ENCODE data around the gene WNT3A. TPM values are rescaled to one million over a fixed set of nuclear protein-coding genes. Genes with fewer than 3 reads are reported as not detected.
"Not testable (repeated sequence)": the region's sequence is repeated elsewhere in the genome, so short reads cannot be mapped to it uniquely, and the experiment has no call there.

Gene WNT3A
- total RNA-seq, 4 donors from 2014 or later = not detected

DNA sequence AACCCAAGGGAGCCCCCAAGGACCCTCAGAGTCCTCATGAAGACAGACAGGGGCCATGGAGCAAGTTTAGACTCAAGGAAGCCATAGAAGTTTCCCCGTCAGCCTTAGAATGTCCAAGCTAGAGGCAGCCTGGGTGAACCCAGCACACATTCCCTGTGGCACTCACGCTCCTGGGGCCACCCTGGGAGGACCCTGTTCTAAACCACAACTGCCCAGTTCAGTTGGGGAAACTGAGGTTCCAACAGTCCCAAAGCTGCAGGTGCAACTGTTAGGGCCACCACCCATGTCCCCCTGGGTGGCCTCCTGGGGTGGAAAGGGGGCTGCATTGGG is 9.3 kb downstream of the WNT3A start:
- no peaks in the 10 kb centered on the region for H3K4me1 ChIP-seq
- DNase-seq (ENCODE audit: extremely low spot score) = no peak
- 100% methylated on average over 1 of the region's 2 CpGs for WGBS
- H3K36me3 ChIP-seq = no peaks in the 10 kb centered on the region
- no peak overlapping the region for H3K27ac ChIP-seq (replicated peaks in 1 of 4)
- no peaks in the 10 kb centered on the region for H3K9me3 ChIP-seq
- H3K4me3 ChIP-seq = no peak overlapping the region
- TF ChIP-seq POLR2AphosphoS5 (IDR thresholded peaks at IDR 0.05) (no peak), POLR2A (IDR thresholded peaks at IDR 0.05; ENCODE audit: low read depth) (no peak)
- intact Hi-C loops (cut with DNase I) = no loop called here
- peaks cover 0 to 53% (median 0%) of the 10 kb centered on the region in 4 donors for H3K27me3 ChIP-seq

DNA sequence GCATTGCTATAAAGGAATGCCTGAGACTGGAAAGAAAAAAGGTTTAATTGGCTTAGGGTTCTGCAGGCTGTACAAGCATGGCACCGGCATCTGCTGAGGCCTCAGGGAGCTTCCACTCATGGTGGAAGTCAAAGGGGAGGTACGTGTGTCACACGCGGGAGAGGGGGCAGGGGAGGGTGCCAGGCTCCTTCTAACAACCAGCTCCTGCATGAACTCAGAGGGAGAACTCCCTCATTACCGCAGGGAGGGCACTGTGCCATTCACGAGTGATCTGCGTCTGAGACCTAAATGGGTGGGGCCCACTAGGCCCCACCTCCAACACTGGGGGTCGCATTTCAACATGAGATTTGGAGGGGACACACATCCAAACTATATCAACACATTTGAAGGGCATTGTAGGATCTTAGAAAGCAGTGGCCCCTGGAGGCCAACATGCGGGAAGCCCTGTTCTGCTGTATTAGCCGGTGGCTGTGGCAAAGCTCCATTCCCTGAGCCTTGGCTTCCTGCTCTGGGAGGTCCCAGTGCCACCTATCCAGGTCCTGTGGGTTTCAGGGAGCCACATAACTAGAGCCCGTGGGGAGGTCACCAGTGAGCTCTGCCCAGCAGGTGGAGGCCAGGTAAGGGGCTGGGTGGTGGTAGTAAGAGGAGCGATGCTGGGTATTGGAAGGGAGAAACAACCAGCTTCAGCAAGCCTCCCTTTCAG is 10.0 kb downstream of the WNT3A start:
- Histone ChIP-seq H3K36me3 (no peaks in the 10 kb centered on the region), H3K4me3 (no peak overlapping the region), H3K27me3 (peaks cover 0 to 48% (median 0%) of the 10 kb centered on the region in 4 donors), H3K4me1 (no peaks in the 10 kb centered on the region), H3K27ac (replicated peaks in 1 of 4) (no peak overlapping the region), H3K9me3 (no peaks in the 10 kb centered on the region)
- TF ChIP-seq POLR2A (IDR thresholded peaks at IDR 0.05; ENCODE audit: low read depth) (no peak), POLR2AphosphoS5 (IDR thresholded peaks at IDR 0.05) (no peak), EP300 (IDR thresholded peaks at IDR 0.05) (no peak)
- TF ChIP-seq, protein P1, sequence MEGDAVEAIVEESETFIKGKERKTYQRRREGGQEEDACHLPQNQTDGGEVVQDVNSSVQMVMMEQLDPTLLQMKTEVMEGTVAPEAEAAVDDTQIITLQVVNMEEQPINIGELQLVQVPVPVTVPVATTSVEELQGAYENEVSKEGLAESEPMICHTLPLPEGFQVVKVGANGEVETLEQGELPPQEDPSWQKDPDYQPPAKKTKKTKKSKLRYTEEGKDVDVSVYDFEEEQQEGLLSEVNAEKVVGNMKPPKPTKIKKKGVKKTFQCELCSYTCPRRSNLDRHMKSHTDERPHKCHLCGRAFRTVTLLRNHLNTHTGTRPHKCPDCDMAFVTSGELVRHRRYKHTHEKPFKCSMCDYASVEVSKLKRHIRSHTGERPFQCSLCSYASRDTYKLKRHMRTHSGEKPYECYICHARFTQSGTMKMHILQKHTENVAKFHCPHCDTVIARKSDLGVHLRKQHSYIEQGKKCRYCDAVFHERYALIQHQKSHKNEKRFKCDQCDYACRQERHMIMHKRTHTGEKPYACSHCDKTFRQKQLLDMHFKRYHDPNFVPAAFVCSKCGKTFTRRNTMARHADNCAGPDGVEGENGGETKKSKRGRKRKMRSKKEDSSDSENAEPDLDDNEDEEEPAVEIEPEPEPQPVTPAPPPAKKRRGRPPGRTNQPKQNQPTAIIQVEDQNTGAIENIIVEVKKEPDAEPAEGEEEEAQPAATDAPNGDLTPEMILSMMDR (IDR thresholded peaks at IDR 0.05) = no peak
- no peak for DNase-seq (ENCODE audit: extremely low spot score)
- WGBS = 64% methylated on average over 10 of the region's 12 CpGs
- intact Hi-C loops (cut with DNase I) = no loop called here

DNA sequence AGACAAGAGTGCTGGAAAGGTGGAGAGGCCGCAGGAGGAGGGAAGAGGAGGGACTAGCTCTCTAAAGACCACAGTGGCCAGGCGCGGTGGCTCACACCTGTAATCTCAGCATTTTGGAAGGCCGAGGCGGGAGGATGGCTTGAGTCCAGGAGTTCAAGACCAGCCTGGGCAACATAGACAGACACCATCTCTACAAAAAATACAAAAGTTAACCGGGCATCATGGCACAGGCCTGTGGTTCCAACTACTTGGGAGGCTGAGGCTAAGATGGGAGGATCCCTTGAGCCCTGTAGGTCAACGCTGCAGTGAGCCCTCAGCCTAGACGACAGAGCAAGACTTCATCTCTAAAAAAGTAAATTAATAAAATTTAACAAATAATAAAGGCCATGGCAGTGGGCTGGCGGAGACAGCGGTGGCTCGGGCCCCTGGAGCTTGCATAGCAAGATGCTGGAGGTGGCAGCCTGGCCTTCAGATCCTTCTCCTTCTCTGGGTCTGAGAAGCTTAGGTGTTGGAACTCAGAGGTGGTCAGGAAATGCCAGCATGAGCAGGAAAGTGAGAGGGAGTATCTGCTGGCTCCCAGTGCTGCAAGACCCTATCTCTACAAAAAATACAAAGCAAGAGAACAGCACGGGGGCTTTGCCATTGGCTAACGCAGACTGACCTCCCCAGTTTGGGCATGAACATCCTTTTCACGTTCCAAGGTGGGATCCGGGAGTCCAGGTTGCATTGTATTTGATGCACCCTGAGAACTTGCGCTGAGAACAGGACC is 10.7 kb downstream of the WNT3A start:
- no peak for DNase-seq (ENCODE audit: extremely low spot score)
- TF ChIP-seq, protein P1 (IDR thresholded peaks at IDR 0.05) = no peak
- TF ChIP-seq POLR2A (IDR thresholded peaks at IDR 0.05; ENCODE audit: low read depth) (no peak), POLR2AphosphoS5 (IDR thresholded peaks at IDR 0.05) (no peak), EP300 (IDR thresholded peaks at IDR 0.05) (no peak)
- intact Hi-C loops (cut with DNase I) = no loop called here

DNA sequence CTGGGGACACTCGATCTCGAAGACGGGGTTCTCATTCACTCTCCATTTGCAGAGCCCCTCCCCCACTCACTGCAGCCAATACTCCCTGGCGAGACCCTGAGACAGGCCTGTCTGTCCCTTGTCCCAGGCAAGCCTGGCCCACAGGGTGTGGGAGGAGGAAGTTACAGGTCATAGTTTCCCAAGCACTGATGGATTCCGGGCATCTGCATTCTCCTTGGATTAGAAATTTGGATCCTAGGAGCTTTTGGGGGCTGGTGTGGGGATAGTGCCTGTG is 11.3 kb downstream of the WNT3A start:
- Histone ChIP-seq H3K27me3 (peaks cover 0 to 37% (median 0%) of the 10 kb centered on the region in 4 donors), H3K9me3 (no peaks in the 10 kb centered on the region), H3K36me3 (no peaks in the 10 kb centered on the region), H3K4me3 (no peak overlapping the region), H3K4me1 (no peaks in the 10 kb centered on the region), H3K27ac (replicated peaks in 1 of 4) (no peak overlapping the region)
- intact Hi-C loops (cut with DNase I) = no loop called here
- 86% methylated on average over 5 of the region's 5 CpGs for WGBS
- TF ChIP-seq EP300 (IDR thresholded peaks at IDR 0.05) (no peak), POLR2A (IDR thresholded peaks at IDR 0.05; ENCODE audit: low read depth) (no peak), POLR2AphosphoS5 (IDR thresholded peaks at IDR 0.05) (no peak)
- TF ChIP-seq, protein P1 (IDR thresholded peaks at IDR 0.05) = no peak
- DNase-seq (ENCODE audit: extremely low spot score) = no peak

More for the DNA sequence above, 10.7 kb downstream of the WNT3A start:
- no peaks in the 10 kb centered on the region for H3K4me1 ChIP-seq
- no peak overlapping the region for H3K27ac ChIP-seq (replicated peaks in 1 of 4)
- WGBS = 94% methylated on average over 16 of the region's 16 CpGs
- no peak overlapping the region for H3K4me3 ChIP-seq
- no peaks in the 10 kb centered on the region for H3K36me3 ChIP-seq
- H3K27me3 ChIP-seq = peaks cover 0 to 42% (median 0%) of the 10 kb centered on the region in 4 donors
- H3K9me3 ChIP-seq = no peaks in the 10 kb centered on the region

DNA sequence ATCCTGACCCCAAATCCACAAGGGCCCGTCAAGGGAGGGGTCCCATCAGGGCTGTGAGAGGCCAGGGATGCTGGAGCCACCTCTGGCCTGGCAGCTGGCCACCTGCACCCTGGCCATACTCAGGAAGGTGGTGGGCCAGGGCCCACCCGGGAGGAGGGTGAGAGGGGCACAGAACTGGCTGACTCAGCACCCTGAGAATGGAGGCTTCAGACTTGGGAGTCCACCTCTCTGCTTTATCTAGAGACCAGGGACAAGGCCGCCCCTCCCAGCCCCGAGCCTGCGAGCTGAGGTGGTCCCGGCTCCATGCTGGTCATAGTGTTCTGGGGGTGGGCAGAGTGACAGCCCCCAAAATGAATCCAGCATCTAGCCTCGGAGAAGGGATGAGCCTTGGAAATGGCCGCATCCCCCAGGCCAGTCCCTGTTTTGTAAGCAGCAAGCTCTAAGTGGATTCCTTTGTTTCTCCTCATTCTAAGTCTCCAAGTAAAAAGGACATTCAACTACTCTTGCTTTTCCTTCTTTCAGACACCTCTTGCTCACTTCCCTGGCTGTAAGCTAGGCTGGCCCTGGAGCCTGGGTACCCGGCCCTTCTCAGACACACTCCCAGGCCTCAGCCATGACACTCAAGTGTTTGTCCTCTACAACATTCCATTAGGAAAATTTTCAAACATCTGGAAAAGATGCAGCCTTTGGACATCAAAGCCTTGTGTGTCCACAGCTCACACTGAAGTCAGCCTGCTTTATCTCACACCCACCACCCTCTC is 12.3 kb downstream of the WNT3A start:
- Histone ChIP-seq H3K36me3 (no peaks in the 10 kb centered on the region), H3K4me1 (no peaks in the 10 kb centered on the region), H3K4me3 (no peak overlapping the region), H3K27ac (replicated peaks in 1 of 4) (no peak overlapping the region), H3K27me3 (peaks cover 0 to 26% (median 0%) of the 10 kb centered on the region in 4 donors), H3K9me3 (no peaks in the 10 kb centered on the region)
- intact Hi-C loops (cut with DNase I) = no loop called here
- WGBS = 87% methylated on average over 4 of the region's 9 CpGs
- TF ChIP-seq EP300 (IDR thresholded peaks at IDR 0.05) = no peak
- TF ChIP-seq POLR2AphosphoS5 (IDR thresholded peaks at IDR 0.05) = no peak
- TF ChIP-seq, protein P1 (IDR thresholded peaks at IDR 0.05) = no peak
- no peak for TF ChIP-seq POLR2A (IDR thresholded peaks at IDR 0.05; ENCODE audit: low read depth)
- no peak for DNase-seq (ENCODE audit: extremely low spot score)

DNA sequence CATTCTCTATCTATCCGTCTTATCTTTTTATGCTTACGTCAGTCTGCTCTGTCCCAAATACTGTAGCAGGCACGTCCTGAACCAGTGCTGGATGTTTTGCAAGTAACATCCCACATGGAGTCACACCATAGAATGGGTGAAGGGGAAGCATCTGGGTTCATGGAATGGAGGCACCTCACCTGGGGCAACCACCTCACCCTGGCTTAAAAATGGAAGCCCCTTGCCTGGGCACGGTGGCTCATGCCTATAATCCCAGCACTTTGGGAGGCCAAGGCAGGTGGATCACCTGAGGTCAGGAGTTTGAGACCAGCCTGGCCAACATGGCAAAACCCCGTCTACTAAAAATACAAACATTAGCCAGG is 12.9 kb downstream of the WNT3A start:
- 77% methylated on average over 4 of the region's 5 CpGs for WGBS
- H3K4me3 ChIP-seq; H3K4me1 ChIP-seq; H3K36me3 ChIP-seq; DNase-seq (ENCODE audit: extremely low spot score); H3K27ac ChIP-seq (replicated peaks in 1 of 4); intact Hi-C loops (cut with DNase I); H3K9me3 ChIP-seq: not testable (repeated sequence)
- peaks cover 0 to 21% (median 0%) of the 10 kb centered on the region in 4 donors for H3K27me3 ChIP-seq
